ENCODE measurements around the gene ZNF205.

Gene ZNF205

DNA sequence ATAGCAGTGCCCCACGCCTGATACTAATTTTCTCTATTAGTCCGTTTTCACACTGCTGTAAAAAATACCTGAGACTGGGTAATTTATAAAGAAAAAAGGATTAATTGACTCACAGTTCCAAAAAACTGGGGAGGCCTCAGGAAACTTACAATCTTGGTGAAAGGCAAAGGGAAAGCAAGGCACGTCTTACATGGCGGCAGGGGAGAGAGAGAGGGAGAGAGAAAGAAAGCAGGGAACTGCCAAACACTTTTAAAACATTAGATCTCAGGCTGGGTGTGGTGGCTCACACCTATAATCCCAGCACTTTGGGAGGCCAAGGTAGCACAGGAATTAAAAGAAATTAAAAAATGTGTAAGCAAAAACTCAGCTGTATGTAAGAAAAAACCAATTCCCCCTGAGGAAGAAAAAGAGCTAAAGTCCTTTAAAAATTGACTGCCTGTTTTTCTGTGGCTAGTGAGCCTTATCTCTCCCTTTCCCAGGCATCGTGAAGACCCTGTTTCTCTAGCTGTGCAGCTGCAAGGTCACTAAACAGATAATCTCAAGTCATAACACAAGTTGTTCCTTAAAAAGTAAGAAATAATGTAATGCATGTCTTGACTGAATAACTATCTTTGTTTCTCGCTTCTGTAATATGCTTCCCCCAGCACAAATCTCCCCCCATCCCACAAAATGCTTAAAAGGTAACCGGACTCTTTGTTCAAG lies 27.3 kb upstream of the ZNF205 start:
- ATAC-seq (no peak), DNase-seq (no peak)

DNA sequence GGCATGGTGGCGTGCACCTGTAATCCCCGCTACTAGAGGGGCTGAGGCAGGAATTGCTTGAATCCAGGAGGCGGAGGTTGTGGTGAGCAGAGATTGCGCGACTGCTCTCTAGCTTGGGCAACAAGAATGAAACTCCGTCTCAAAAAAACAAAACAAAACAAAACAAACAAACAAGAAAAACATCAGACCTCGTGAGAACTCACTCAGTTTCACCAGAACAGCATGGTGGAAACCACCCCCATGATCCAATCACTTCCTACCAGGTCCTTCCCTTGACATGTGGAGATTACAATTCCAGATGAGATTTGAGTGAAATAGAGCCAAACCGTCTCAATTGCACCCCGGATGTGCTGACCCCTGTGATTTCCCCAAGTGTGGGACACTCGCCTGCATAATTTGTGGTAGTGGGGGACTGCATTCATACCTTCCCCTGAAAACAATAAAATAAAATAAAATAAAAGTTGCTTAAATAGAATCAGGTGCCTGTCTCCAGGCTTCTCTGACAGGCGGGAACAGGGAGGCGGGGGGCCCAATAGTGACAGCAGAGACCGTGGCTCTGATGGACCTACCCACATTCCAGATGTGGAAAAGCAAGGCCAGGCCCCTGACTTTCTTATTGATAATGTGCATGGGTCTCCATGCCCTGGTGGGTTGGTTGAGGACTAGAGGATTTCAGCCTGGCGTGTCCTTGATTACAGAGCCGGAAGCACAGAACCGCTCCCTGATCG lies 26.4 kb upstream of the ZNF205 start:
- no peak for DNase-seq

DNA sequence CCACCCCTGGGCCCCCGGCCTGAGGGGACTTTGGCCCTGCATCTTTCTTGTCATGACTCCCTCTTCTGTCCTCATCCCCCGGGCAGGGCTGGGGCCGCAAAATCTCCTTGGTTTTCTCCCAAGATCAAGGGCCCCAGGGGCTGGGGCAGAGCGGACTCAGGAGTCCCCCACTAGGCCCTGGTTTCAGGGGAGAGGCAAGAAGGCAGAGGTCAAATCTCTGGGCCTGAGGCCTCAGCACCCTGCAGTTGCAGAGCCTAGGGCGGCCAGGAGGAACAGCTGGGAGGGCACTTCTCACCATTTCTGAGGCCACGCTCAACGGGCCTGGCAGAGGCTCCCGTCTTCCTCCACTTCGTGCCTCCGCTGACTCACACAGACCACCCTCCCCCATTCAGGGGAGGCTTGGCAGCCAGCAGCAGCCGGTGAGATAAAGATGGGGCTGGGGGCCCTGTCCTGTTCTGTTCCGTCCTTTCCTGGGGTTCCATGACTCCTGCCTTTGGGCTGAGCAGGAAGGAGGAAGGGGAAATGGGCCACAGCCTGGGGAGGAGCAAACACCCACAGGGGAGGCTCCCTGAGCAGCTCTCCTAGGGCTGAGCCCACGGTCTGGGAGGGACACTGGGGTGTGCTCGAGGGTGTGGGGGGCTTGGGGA lies 25.7 kb upstream of the ZNF205 start:
- ATAC-seq (peak; percentile 66), DNase-seq (no peak)

More for the DNA sequence above, 26.4 kb upstream of the ZNF205 start:
- ATAC-seq = no peak

DNA sequence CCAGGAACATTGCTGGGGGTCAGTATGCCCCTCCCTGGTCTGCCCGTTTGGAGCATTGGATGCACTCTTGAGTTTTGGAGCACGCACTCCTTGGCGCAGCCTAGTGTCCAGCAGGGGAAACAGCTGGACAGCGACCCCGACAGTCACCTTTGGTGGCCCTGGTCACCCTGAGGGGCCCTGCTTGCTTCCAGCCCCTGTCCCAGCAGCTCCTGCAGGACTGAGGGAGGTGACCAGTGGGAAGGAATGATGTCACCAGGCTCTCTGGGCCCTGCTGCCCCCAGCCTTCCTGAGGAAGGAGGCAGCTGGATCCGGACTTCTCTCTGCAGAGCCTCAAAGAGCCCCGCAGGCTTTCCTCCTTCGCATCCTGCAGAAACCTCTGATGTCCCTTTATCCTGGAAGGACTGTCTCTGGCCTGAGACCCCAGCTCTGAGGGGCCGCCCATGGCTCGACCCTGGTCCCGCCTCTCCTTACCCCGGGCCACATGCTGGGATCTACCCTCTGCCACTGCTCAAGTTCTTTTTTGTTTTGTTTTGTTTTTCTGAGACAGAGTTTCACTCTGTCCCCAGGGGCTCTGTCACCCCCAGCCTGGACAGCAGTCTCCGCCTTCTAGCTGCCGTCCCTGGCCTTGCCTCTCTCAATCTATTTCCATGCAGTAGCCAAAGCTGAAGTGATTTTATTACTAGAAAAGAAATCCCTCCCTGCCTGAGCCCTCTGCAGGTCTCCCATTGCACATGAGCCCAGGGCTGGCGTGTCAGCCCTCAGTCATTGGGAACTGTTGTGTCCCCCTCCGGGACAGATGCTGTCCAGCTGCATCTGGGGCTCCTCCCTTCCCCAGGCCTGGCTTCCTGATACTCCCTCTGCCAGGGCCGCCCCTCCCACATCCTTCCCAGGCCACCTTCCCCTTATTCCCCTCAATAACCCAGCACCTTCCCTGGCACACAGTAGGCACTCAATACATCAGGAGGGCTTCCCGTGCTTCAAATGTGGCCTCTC lies 24.8 kb upstream of the ZNF205 start:
- no peak for ATAC-seq
- DNase-seq = no peak

DNA sequence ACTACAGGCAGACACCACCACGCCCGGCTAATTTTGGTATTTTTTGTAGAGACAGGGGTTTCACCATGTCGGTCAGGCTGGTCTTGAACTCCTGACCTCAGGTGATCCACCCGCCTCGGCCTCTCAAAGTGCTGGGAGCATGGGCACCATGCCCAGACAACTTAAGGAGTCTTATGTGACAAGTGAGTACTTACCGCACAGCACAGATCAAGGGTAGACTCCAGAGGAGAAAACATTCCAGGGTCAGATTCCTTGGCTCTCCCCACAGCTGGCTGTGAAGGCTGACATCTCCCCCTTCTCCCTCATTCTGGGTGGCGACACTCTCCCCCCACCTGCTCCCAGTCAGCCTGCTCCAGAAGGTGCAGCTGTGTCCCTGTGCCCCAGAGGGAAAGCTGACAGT lies 23.9 kb upstream of the ZNF205 start:
- ATAC-seq (no peak), DNase-seq (no peak)

DNA sequence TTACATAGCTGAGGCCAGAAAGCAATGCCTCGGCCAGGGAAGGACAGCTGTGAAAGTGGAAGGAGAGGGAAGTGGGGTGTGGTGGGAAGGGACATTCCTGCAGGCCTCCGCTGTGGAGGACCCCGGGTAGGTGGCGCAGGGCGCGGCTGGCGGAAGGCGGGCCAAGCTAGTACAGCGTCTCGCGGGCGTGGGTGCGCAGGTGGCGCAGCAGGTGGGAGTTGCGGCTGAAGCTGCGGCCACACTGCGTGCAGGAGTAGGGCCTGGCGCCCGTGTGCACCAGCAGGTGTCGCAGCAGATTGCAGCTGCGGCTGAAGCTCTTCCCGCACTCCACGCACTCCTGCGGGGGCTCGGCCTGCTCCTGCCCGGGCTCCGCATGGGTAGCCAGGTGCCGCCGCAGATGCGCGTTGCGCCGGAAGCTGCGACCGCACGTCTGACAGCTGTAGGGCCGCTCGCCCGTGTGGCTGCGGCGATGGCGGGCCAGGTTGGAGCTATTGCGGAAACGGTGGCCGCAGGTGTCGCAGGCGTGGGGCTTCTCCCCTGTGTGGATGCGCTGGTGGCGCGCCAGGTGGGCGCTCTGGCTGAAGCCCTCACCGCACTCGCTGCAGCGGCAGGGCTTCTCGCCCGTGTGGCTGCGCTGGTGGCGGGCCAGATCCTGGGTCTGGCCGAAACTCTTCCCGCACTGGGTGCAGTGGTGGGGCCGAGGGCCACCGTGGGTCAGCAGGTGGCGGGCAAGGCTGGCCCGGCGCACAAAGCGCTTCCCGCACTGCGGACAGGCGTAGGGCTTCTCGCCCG lies 23.3 kb upstream of the ZNF205 start:
- no peak for ATAC-seq
- DNase-seq = no peak

DNA sequence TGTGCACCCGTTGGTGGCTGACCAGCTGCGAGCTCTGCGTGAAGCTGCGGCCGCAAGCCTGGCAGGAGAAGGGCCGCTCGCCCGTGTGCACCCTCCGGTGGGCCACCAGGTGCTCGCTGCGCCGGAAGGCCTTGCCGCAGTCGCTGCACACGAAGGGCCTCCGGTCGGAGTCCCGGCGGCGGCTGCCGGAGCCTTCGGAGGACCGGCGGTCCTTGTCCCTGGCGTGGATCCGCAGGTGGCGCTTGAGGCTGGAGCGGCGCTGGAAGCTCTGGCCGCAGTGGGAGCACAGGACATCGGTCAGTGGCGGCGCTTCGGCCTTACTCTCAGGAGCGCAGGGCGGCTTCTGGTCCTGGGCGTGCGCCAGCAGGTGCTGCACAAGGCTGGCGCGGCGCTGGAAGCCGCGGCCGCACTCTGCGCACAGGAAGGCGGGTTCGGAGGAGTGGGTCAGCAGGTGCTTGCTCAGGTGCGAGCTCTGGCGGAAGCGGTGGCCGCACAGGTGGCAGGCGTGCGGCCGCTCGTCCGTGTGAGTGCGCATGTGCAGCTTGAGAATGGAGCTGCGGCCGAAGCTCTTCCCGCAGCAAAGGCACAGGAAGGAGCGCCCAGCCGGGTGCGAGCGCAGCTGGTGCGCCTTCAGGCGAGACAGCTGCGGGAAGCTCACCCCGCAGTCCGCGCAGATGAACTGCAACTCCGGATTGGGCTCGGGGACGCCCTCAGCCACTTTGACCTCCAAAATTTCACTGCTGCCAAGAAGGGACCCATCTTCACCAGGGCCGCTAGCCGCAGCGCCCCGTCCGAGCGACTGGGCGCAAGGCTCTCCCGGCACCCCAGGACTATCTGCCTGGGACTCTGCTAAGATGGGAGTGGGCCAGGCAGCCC lies 22.4 kb upstream of the ZNF205 start:
- DNase-seq (no peak), ATAC-seq (no peak)

DNA sequence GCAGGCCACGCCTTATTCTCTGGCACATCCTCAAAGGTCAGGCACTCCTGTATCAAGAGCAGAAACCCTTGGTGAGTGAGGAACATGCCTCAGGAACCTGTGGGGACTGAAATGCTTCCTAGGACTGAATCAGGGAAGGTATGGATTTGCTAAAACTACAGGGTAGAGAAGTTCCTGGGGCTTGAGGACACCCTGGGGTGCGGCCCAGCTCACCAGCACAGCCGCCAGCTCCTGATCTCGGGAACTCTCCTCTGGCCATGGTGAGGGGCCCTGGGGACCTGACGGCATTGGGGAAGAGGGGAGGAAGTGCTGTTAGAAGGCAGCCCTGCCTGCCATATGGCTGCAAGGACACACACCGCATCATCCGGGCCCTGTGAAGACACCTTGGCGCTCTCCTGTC lies 20.8 kb upstream of the ZNF205 start:
- DNase-seq = no peak
- no peak for ATAC-seq

DNA sequence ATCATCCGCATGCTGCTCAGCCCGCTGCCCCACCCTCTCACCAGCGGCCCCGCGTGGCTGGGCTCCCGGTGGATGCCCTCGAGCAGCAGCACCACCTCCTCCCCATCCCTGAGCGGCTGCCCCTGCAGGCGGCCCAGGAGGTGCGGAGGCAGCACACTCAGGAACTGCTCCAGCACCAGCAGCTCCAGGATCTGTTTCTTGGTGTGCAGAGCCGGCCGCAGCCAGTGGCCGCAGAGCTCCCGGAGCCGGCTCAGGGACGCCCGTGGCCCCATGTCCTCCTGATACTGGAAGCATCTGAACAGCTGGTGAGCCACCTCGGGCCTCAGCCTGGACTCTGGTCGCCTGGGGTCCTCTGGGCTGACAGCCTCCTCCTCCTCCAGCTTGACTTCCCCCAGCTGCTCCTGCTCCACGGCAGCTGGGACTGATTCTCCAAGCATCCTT lies 19.9 kb upstream of the ZNF205 start:
- no peak for ATAC-seq
- DNase-seq = no peak

DNA sequence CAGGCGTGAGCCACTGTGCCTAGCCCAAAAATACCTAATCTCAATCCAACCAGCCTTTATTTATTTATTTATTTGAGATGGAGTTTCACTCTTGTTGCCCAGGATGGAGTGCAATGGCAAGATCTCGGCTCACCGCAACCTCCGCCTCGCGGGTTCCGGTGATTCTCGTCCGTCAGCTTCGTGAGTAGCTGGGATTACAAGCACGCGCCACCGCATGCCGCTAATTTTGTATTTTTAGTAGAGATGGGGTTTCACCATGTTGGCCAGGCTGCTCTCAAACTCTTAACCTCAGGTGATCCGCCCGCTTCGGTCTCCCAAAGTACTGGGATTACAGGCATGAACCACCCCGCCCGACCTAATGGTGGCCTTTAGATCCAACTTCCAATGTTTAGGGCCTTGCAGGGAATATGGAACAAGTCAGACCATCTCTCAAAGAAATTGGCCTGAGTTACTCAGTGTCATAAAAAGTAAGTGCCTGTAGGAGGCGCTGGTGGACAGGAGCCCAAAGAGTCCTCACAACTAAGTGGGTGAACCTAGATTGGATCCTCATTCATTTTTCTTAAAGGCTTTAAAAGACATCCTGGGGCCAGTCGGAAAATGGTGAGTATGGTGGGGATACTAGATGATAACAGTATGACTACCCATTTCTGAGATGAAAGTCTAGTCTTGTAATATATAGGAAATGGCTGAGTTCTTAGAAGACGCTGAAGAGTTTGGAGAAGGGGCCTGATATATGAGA lies 17.9 kb upstream of the ZNF205 start:
- ATAC-seq = peak; percentile 22
- peak; percentile 60 for DNase-seq

DNA sequence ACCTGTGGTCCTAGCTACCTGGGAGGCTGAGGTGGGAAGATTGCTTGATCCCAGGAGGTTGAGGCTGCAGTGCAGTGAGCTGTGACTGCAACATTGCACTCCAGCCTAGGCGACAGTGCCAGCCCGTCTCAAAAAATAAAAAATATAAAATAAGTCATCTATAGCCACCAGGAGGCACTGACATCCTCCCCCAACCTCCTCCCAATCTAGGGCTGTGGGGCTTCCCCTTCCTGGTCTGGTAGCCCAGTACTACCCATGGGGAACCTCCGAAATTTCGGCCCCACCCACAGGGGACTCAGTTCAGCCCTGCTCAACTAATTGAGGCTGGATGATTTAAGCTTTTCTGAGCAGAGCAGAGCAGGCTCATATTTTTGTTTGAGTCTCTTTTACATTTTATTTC lies 16.5 kb upstream of the ZNF205 start:
- DNase-seq (peak; percentile 73), ATAC-seq (peak; percentile 77)

DNA sequence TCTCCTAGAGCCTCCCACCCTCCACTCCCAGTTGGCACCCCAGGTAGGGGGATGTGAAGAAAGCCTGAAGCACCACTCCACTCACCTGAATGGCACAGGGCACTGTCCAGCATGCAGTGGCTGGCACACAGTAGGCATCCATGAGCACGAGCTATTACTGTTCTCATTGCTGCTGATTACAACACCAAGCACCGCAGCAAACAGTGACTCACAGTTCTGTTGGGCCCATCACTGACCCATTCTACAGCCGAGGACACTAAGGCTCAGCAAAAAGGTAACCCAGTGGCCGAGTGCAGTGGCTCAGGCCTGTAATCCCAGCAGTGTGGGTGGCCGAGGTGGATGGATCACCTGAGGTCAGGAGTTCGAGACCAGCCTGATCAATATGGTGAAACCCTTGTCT lies 16.0 kb upstream of the ZNF205 start:
- ATAC-seq (no peak), DNase-seq (no peak)

DNA sequence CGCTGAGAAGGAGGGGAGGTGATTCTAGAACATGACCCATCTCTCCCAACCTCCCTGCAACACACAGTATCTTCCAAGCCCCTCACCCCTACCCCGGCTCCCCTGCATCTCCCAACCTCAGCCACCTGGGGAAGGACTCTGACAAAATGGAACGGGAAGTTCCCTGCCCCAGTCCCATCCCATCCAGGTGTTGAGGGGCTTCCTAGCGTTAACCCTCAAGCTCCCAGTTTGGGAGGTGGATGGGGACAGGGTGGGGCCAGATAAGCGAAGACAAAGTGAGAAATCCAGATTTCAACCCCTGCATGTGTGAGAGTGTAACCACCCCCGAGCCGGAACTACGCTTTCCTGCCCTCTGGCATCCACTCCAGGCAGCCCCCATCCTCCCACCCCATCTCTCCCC lies 15.1 kb upstream of the ZNF205 start:
- ATAC-seq (no peak), DNase-seq (no peak)

DNA sequence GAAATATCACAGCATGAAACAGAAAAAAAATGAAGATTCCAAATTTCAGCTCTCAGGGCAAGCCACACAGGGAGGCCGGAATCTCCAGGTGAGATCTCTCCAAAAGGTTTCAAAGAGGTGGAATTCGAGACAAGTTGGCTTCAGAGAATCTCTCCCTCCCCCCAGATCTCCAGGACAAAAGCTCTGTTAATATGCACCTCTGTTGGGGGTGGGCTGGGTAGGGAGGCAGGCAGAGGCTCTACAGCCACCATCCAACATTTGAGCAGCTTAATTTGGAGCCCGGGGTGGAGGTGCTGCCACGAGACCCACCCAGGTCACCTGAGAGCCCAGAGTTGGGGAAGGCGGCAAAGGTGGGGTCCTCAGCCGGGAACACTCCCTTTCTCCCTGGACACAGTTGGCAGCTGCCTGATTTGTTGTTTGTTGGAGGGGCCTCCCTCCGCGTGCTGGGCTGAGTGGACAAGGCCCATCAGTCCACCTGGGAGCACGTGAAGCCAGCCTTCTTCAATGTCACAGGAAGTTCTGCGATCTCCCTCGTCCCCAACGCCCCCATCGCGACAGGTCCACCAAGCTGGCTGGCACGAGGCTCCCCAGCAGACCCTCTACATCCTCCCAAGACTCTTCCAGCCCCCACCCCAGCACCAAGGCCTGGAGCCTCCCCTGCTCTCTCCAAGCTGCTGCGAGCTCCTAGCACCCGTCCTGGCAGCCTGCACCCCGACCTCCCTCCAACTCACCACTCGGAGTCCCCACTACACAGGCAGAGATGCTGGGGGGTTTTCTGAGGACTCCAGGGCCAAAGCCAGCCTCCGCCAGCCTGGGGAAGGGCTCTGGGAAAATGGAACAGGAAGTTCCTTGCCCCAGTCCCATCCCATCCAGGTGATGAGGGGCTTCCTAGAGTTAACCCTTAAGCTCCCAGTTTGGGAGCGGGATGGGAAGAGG lies 13.7 kb upstream of the ZNF205 start, which contains the start of gene ZSCAN10:
ZSCAN10 (minus strand) TSS at position 836 of the 936 bp plus-strand sequence. CDS start 6,357 bp downstream, outside the sequence.
- ATAC-seq (no peak), DNase-seq (no peak)

DNA sequence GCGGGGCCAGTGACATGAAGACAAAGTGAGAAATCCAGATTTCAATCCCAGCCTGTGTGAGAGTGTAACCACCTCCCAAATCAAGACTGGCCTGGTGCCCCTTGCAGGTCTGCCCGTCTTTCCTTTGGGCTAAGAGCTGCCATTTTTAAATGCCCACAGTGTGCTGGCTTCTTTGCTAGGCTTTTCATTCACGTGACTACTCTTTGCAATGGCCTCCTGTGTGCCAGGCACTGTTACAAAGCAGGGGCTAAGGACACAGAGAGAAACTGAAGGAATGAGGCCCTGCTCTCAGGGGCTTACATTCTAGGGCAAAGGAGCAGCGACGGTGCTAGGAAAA lies 13.0 kb upstream of the ZNF205 start:
- ATAC-seq = no peak

DNA sequence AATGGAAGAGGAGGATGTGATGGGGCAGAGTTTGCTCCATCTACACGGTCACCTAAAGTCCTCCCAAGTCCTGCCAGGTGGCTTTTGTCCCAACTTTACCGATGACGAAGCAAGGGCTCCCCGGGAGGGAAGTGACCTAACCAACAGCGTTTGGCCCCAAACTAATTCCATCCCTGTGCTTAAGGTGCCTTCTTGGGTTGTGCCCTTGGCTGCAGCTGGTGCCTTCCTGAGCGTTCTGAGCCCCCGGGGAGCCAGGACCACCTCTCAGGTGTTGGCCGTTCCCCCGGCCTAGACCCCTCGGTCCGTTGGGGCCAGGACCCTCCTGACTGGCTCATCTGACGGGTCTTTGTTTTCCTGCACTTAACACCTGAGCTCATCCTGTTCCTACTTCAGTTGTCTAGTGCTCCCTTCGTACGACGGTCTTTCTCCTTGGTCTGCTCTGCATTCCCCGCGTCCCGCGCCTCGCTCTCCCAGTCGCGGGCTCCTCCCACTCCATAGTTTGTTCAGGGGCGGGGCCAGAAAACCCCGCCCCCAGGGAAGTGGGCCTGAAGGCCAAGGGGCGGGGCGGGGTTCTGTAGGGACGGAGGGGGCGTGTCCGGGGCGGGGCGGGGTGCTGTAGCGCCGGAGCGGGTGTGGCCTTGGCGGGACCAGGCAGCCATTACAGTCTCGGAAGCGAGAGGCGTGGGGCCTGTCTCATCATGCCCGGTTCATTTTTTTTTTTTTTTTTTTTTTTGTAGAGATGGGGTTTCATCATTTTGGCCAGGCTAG lies 12.5 kb upstream of the ZNF205 start:
- ATAC-seq = peak; percentile 90
- peak; percentile 95 for DNase-seq

More for the DNA sequence above, 13.0 kb upstream of the ZNF205 start:
- DNase-seq = no peak

DNA sequence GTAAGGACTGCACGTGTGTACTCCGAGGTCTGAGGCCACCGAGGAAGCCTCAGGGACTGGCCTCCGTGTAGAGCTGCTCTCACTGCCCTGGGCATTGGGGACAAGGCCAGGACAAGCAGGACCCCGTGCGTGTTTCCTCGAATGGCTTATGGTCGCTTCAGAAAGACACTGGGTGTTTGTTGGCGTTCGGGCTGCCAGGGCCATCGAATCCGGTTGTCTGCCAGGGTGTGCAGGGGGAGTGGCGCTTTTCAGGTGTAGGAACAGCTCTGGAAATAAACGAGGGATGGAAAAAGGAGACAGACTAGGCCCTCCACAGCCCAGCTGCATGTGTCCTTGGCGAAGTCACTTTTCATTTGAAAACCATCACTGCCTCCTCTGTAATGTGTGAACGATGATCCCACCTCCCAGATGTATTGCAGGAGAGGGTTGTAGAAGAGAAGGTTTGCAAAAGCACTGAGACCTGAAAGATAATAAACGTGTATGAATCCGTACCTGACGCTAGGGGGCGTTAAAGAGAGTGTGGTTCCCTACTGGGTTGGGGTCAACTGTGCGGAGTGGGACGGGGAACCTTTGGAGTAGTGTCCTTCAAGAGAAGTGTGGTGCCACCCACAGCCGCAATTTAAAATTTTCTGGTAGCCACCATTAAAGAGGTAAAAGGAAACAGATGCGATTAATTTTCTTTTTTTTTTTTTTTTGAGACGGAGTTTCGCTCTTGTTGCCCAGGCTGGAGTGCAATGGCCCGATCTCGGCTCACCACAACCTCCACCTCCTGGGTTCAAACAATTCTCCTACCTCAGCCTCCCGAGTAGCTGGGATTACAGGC lies 11.2 kb upstream of the ZNF205 start:
- DNase-seq = peak; percentile 60

More for the DNA sequence above, 11.2 kb upstream of the ZNF205 start:
- ATAC-seq = no peak

Data from stimulated activated naive CD8-positive, alpha-beta T cell treated with anti-CD3 and anti-CD28 coated beads, Interleukin-15, Interleukin-2, amounts not matched to agents 100 U/mL and 50 U/mL, for 24 hours (primary cell).